PC-3 (cell line): ENCODE data around the gene PPCDC.

Experiments used
- CTCF ChIP-seq: fragments of 300-600 bp; sonication (generic); conservative IDR thresholded peaks from 2 replicates; pipeline ENCODE4 v1.5.1; 2017; ENCODE audit warnings: antibody characterized with exemption, low read depth, mild to moderate bottlenecking, low read length
- EZH2 ChIP-seq: fragments of 300-600 bp; sonication (generic); IDR thresholded peaks from one replicate; pipeline ENCODE4 v1.6.1; 2017; ENCODE audit warnings: antibody characterized with exemption, mild to moderate bottlenecking, low read length; ENCODE audit not compliant: unreplicated experiment

GRCh38 chr15:75034615-75035014, 11.2 kb downstream of the PPCDC start:
- no peak for TF ChIP-seq CTCF
- no peak for TF ChIP-seq EZH2
